Measurements from ENCODE around the gene ZNF511.

Gene ZNF511

DNA sequence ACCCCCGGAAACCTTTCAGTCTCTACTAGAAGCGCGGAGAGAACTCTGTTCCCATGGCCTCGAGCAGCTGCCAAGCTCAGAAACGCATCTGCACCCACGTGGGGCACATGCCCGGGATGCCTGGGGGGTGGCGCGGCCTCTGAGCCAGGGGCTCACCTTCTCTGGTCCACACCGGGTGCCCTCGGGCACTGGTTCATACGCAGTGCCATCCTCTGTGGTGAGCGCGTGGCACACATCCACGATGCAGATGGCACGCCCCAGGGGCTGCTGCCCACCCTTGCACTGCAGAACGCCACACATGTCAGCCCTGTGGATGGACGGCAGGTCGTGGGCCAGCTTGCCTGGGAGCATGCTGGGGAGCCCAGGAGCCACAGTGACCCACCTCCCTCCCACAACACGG lies 38.5 kb upstream of the ZNF511 start:
- TF ChIP-seq, protein P1, sequence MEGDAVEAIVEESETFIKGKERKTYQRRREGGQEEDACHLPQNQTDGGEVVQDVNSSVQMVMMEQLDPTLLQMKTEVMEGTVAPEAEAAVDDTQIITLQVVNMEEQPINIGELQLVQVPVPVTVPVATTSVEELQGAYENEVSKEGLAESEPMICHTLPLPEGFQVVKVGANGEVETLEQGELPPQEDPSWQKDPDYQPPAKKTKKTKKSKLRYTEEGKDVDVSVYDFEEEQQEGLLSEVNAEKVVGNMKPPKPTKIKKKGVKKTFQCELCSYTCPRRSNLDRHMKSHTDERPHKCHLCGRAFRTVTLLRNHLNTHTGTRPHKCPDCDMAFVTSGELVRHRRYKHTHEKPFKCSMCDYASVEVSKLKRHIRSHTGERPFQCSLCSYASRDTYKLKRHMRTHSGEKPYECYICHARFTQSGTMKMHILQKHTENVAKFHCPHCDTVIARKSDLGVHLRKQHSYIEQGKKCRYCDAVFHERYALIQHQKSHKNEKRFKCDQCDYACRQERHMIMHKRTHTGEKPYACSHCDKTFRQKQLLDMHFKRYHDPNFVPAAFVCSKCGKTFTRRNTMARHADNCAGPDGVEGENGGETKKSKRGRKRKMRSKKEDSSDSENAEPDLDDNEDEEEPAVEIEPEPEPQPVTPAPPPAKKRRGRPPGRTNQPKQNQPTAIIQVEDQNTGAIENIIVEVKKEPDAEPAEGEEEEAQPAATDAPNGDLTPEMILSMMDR (IDR thresholded peaks at IDR 0.05; ENCODE audit: low read depth, low read length) = no peak
- in situ Hi-C loops (cut with HindIII; ENCODE audit: low sequenced_read_pairs) = no loop called here
- no peak overlapping the region for H3K4me3 ChIP-seq (ENCODE audit: low read depth, low read length)
- DNase-seq (ENCODE audit: low read depth, low spot score) = no peak

DNA sequence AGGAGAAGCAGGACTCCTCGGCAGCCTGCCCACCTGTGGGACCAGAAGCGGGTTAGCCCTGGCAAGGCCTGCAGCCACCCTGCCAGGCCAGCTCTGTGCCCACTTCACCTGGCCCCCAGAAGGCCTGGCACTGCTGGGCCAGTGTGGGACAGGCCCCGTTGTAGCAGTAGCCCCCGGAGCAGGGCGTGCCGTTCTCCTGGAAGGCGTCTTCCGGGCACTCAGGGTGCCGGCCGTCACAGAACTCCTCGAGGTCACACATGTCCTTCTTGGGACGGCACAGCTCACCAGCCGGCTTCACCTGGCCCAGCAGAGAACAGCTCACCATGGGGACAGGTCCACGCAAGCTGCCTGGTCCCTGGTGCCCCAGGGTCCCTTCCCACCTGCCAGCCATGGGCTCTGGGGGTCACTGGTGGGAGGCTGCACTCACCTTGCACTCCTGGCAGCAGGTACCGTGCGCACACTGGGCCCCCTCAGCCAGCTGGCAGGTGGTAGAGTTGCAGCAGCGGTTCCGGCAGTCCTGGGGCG lies 37.9 kb upstream of the ZNF511 start:
- TF ChIP-seq, protein P1 (IDR thresholded peaks at IDR 0.05; ENCODE audit: low read depth, low read length) = no peak
- H3K4me3 ChIP-seq (ENCODE audit: low read depth, low read length) = no peak overlapping the region
- DNase-seq (ENCODE audit: low read depth, low spot score) = no peak
- in situ Hi-C loops (cut with HindIII; ENCODE audit: low sequenced_read_pairs) = no loop called here

DNA sequence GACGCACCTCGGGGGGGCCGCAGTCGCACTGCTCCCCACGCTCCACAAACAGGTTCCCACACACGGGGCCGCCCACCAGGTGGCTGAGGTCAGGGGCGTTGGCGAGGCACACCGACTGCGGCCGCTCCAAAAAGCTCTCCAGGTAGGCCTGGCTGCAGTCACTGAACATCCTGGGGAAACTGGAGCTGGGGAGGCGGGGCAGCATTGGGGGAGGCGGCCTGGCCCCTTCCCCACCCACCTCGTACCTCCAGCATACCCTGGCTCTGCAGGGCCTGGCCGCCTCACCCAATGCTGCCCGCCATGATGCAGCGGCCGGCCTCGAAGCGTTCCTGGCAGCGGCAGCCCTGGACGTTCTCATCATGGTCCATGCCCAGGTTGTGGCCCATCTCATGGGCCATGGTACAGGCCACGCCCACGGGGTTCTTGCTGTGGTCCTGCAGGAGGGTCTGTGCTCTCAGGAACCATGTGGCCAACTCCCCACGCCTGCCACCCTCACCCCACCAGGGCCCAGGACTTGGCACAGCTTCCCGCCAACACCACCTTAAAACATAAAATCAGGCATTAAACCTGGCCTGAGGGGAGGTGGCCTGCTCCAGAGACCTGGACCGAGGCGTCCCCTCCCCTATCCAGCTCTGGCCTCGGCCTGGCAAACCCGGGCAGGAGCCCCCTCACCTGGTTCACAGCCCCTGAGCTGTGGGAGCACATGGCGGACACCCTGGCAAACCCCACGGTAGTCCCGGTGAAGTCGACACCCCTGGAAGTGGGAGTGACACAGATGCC lies 37.0 kb upstream of the ZNF511 start:
- in situ Hi-C loops (cut with HindIII; ENCODE audit: low sequenced_read_pairs) = no loop called here
- no peak overlapping the region for H3K4me3 ChIP-seq (ENCODE audit: low read depth, low read length)
- DNase-seq (ENCODE audit: low read depth, low spot score) = no peak
- TF ChIP-seq, protein P1 (IDR thresholded peaks at IDR 0.05; ENCODE audit: low read depth, low read length) = no peak

DNA sequence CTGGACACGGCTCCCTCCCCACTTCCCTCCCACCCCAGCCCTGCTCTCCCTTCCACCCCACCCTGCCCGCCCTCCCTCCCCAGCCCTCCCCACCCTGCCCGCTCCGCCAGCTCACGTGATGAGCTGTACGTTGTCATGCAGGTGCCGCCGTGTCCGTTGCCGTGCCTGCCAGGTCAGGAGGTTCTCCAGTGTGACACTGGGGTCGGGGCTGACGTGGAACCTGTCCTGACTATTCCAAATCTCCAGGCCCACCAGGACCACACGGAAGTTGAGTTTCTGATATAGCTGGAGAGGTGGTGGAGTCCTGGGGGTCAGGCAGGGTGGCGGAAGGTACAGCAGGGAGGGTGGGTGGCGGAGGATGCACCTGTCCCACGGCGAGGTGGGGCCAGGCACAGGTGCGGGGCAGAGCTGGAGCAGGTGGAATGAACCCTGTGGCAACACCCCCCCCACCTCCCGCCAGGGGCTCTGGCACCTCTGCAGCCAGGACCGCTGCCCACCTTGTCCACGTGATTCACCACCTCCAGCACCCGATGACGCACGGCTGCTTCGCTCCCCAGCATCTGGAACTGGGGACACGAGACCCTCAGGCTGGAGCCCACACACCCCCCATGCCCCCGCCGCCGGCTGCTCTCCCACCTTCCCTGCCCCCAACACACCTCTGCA lies 36.3 kb upstream of the ZNF511 start:
- in situ Hi-C loops (cut with HindIII; ENCODE audit: low sequenced_read_pairs) = no loop called here
- H3K4me3 ChIP-seq (ENCODE audit: low read depth, low read length) = no peak overlapping the region
- TF ChIP-seq, protein P1 (IDR thresholded peaks at IDR 0.05; ENCODE audit: low read depth, low read length) = no peak
- no peak for DNase-seq (ENCODE audit: low read depth, low spot score)

DNA sequence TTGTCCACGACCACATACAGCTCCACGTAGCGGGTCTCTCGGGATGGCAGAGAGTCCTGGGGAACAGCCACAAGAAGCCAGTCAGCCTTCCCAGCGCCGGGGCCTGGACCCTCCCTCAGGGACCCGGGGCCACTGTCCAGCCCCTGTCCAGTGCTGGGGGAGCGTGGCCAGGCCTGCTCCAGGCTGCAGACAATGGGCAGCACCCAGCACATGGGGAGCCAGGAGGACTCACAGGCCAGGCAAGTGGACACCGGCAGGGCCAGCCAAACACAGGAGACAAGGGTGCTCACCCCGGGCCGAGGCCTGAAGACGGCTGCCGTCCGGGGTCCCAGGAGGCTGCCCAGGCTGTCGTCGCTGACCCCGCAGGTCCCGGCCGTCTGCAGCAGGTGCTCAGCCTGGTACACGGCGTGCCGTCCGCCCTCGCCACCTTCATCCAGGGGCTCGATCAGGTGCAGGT lies 35.7 kb upstream of the ZNF511 start:
- H3K4me3 ChIP-seq (ENCODE audit: low read depth, low read length) = no peak overlapping the region
- TF ChIP-seq, protein P1 (IDR thresholded peaks at IDR 0.05; ENCODE audit: low read depth, low read length) = no peak
- no peak for DNase-seq (ENCODE audit: low read depth, low spot score)
- in situ Hi-C loops (cut with HindIII; ENCODE audit: low sequenced_read_pairs) = no loop called here

DNA sequence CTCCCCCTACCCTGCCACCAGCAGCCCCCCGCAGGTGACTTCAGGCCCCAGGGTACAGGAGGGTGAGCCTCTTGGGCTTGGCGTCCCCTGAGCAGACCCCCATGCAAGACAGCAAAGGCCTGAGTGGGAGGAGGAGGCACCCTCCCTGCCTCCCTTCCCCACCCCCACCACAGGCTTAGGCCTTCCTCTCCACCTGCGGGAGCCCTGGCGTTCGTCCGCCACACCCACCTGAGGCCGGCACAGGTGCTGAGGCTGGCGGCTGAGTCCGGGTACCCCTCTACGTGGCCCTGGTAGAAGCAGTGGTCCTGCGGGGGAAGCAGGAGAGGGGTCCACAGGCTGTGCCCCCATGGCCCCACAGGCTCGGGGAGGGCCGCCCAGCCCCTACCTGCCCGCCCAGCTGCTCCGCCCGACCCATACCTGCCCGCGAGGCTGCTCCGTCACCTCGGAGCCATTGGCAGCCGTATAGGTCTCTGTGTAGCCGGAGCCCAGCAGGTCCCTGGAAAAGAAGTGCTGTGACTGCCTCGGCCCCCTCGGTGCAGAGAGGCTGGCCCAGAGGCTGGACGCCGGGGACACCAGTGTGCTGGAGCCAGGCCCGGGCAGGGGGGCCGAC lies 35.1 kb upstream of the ZNF511 start:
- in situ Hi-C loops (cut with HindIII; ENCODE audit: low sequenced_read_pairs) = no loop called here
- TF ChIP-seq, protein P1 (IDR thresholded peaks at IDR 0.05; ENCODE audit: low read depth, low read length) = no peak
- no peak for DNase-seq (ENCODE audit: low read depth, low spot score)
- no peak overlapping the region for H3K4me3 ChIP-seq (ENCODE audit: low read depth, low read length)
